Measurements from ENCODE around the gene PRKAG2. TPM values are rescaled to one million over a fixed set of nuclear protein-coding genes. Genes with fewer than 3 reads are reported as not detected.

The PRKAG2 gene
- total and polyA plus RNA-seq, 4 donors: 3.6 to 25.1 (median 16.8) TPM

DNA sequence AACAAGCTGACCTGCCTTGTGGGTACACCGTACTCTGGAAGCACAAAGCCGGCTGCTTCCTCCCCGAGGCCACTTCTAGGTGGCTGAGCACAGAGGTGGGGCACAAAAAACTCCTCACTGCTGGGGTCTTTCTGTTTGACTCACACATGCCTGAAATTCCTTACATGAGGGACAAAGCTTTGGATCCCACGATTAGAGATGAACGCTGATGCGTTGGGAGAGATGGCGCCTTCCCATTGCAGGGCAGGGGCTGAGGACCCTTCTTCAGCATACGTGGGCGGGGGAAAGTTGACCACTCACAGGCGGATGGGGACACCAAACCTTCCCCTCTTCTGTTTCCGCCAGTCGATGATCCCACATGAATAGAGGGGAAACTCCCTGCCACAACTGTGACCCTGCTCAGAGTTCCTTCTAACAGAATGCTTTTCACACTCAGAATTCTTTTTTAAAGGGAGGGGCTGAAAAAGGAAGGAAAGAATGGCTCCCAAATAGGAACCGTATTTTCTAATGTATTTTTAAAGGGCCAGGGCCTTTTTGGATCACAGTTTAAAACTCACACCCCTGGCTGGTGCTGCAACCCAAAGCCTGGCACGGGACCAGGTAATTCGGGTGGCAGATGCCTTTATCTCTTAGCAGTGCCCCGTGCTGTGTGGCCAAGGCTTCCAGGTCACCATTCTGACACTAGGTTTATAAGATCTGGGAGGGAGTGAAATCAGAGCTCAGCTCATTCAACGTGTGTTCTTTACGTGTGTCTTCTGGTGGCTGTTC is 134.0 kb downstream of the PRKAG2 start:
- Histone ChIP-seq H3K4me1 (ENCODE audit: control insufficient read depth in 4 of 4, insufficient read depth in 4 of 4, low read length in 3 of 4) (peaks cover 18 to 48% (median 37%) of the 10 kb centered on the region in 4 donors), H3K9ac (ENCODE audit: low read depth in 1 of 2, low read length in 2 of 2) (peak overlapping the region in 1 of 2 donors; percentile 76), H3K36me3 (ENCODE audit: control insufficient read depth in 4 of 4, insufficient read depth in 3 of 4, low read depth in 1 of 4, low read length in 3 of 4) (no peaks in the 10 kb centered on the region), H3K4me3 (ENCODE audit: low read depth in 1 of 3, low read length in 3 of 3) (no peak overlapping the region), H3K9me3 (ENCODE audit: control insufficient read depth in 4 of 4, low read length in 3 of 4) (no peaks in the 10 kb centered on the region), H3K27ac (ENCODE audit: low read depth in 1 of 2, low read length in 2 of 2) (peak overlapping the region; percentile 80 to 94), H3K27me3 (ENCODE audit: control insufficient read depth in 4 of 4, insufficient read depth in 4 of 4, low read length in 3 of 4) (no peaks in the 10 kb centered on the region)
- TF ChIP-seq JUND (IDR thresholded peaks at IDR 0.05) (peak in 1 of 2 donors; percentile 26), MAX (IDR thresholded peaks at IDR 0.05) (peak; percentile 56), SP1 (IDR thresholded peaks at IDR 0.05) (no peak), GABPA (IDR thresholded peaks at IDR 0.05 in 1 of 2, conservative IDR thresholded peaks at IDR 0.05 in 1 of 2) (no peak), YY1 (IDR thresholded peaks at IDR 0.05) (no peak), RAD21 (IDR thresholded peaks at IDR 0.05) (peak in 1 of 2 donors; percentile 25), HNF4G (IDR thresholded peaks at IDR 0.05) (no peak), NR2F2 (IDR thresholded peaks at IDR 0.05) (no peak), HNF4A (conservative IDR thresholded peaks at IDR 0.05) (no peak), CTCF (IDR thresholded peaks at IDR 0.05; ENCODE audit: low read depth, low read length, missing input control) (no peak)
- 57% methylated on average over 18 of the region's 18 CpGs for WGBS
- DNase-seq (ENCODE audit: low spot score): no peak

GRCh38 chr7:151741585-151741984 is 135.3 kb downstream of the PRKAG2 start:
- Histone ChIP-seq H3K4me3 (ENCODE audit: low read depth in 1 of 3, low read length in 3 of 3) (no peak overlapping the region), H3K9ac (ENCODE audit: low read depth in 1 of 2, low read length in 2 of 2) (no peak overlapping the region), H3K9me3 (ENCODE audit: control insufficient read depth in 4 of 4, low read length in 3 of 4) (no peaks in the 10 kb centered on the region), H3K36me3 (ENCODE audit: control insufficient read depth in 4 of 4, insufficient read depth in 3 of 4, low read depth in 1 of 4, low read length in 3 of 4) (no peaks in the 10 kb centered on the region), H3K27me3 (ENCODE audit: control insufficient read depth in 4 of 4, insufficient read depth in 4 of 4, low read length in 3 of 4) (no peaks in the 10 kb centered on the region), H3K27ac (ENCODE audit: low read depth in 1 of 2, low read length in 2 of 2) (no peak overlapping the region), H3K4me1 (ENCODE audit: control insufficient read depth in 4 of 4, insufficient read depth in 4 of 4, low read length in 3 of 4) (peaks cover 18 to 38% (median 34%) of the 10 kb centered on the region in 4 donors)
- WGBS: 95% methylated on average over 7 of the region's 7 CpGs
- no peak for TF ChIP-seq REST (IDR thresholded peaks at IDR 0.05)
- TF ChIP-seq, protein P1, sequence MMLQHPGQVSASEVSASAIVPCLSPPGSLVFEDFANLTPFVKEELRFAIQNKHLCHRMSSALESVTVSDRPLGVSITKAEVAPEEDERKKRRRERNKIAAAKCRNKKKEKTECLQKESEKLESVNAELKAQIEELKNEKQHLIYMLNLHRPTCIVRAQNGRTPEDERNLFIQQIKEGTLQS (IDR thresholded peaks at IDR 0.05): no peak
- TF ChIP-seq CTCF (IDR thresholded peaks at IDR 0.05; ENCODE audit: low read depth, low read length, missing input control): no peak
- TF ChIP-seq RXRA (IDR thresholded peaks at IDR 0.05): no peak
- no peak for TF ChIP-seq MAX (IDR thresholded peaks at IDR 0.05)
- TF ChIP-seq HNF4G (IDR thresholded peaks at IDR 0.05): no peak
- no peak for TF ChIP-seq HNF4A (conservative IDR thresholded peaks at IDR 0.05)
- TF ChIP-seq SP1 (IDR thresholded peaks at IDR 0.05): no peak
- no peak for TF ChIP-seq JUND (IDR thresholded peaks at IDR 0.05)
- no peak for TF ChIP-seq FOXA2 (IDR thresholded peaks at IDR 0.05)
- TF ChIP-seq GABPA (IDR thresholded peaks at IDR 0.05 in 1 of 2, conservative IDR thresholded peaks at IDR 0.05 in 1 of 2): no peak
- no peak for TF ChIP-seq RAD21 (IDR thresholded peaks at IDR 0.05)
- no peak for TF ChIP-seq EGR1 (IDR thresholded peaks at IDR 0.05; ENCODE audit: low read depth in 2 of 2)
- TF ChIP-seq NR2F2 (IDR thresholded peaks at IDR 0.05): no peak
- TF ChIP-seq, protein P2, sequence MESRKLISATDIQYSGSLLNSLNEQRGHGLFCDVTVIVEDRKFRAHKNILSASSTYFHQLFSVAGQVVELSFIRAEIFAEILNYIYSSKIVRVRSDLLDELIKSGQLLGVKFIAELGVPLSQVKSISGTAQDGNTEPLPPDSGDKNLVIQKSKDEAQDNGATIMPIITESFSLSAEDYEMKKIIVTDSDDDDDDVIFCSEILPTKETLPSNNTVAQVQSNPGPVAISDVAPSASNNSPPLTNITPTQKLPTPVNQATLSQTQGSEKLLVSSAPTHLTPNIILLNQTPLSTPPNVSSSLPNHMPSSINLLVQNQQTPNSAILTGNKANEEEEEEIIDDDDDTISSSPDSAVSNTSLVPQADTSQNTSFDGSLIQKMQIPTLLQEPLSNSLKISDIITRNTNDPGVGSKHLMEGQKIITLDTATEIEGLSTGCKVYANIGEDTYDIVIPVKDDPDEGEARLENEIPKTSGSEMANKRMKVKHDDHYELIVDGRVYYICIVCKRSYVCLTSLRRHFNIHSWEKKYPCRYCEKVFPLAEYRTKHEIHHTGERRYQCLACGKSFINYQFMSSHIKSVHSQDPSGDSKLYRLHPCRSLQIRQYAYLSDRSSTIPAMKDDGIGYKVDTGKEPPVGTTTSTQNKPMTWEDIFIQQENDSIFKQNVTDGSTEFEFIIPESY (IDR thresholded peaks at IDR 0.05): no peak
- no peak for TF ChIP-seq FOXA1 (IDR thresholded peaks at IDR 0.05)
- no peak for TF ChIP-seq TAF1 (conservative IDR thresholded peaks at IDR 0.05)
- no peak for TF ChIP-seq YY1 (IDR thresholded peaks at IDR 0.05)
- no peak for DNase-seq (ENCODE audit: low spot score)
